Measurements from ENCODE around the gene TCERG1.

TCERG1 gene

GRCh38 chr5:146466521-146467349 is 19.6 kb downstream of the TCERG1 start:
- DNase-seq (ENCODE audit: low read depth), result peak; percentile 54
- no peak overlapping the region for H3K4me3 ChIP-seq (replicated peaks; ENCODE audit: low read depth, low read length)
- TF ChIP-seq, protein P1, sequence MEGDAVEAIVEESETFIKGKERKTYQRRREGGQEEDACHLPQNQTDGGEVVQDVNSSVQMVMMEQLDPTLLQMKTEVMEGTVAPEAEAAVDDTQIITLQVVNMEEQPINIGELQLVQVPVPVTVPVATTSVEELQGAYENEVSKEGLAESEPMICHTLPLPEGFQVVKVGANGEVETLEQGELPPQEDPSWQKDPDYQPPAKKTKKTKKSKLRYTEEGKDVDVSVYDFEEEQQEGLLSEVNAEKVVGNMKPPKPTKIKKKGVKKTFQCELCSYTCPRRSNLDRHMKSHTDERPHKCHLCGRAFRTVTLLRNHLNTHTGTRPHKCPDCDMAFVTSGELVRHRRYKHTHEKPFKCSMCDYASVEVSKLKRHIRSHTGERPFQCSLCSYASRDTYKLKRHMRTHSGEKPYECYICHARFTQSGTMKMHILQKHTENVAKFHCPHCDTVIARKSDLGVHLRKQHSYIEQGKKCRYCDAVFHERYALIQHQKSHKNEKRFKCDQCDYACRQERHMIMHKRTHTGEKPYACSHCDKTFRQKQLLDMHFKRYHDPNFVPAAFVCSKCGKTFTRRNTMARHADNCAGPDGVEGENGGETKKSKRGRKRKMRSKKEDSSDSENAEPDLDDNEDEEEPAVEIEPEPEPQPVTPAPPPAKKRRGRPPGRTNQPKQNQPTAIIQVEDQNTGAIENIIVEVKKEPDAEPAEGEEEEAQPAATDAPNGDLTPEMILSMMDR (IDR thresholded peaks at IDR 0.05; ENCODE audit: low read length, missing control alignments), result peak; percentile 68

GRCh38 chr5:146467760-146468159 is 20.6 kb downstream of the TCERG1 start:
- TF ChIP-seq, protein P1 (IDR thresholded peaks at IDR 0.05; ENCODE audit: low read length, missing control alignments), result no peak
- DNase-seq (ENCODE audit: low read depth), result no peak
- no peak overlapping the region for H3K4me3 ChIP-seq (replicated peaks; ENCODE audit: low read depth, low read length)

DNA sequence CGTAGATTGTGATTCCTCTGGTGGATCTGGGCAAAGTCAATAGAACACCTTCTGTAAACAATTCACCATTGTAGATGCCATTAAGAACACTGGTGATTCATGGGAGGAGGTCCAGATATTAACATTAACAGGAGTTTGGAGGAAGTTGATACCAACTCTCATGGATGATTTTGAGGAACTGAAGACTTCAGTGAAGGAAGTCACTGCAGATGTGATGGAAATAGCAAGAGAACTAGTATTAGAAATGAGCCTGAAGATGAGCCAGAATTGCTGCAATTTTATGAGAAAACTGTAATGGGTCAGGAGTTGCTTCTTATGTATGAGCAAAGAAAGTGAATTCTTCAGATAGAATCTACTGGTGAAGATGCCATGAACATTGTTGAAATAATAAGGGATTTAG is 26.9 kb downstream of the TCERG1 start:
- H3K4me3 ChIP-seq (replicated peaks; ENCODE audit: low read depth, low read length), result no peak overlapping the region
- TF ChIP-seq, protein P1 (IDR thresholded peaks at IDR 0.05; ENCODE audit: low read length, missing control alignments), result no peak
- DNase-seq (ENCODE audit: low read depth), result no peak

GRCh38 chr5:146475190-146475780 is 28.2 kb downstream of the TCERG1 start:
- TF ChIP-seq, protein P1 (IDR thresholded peaks at IDR 0.05; ENCODE audit: low read length, missing control alignments), result peak; percentile 49
- peak; percentile 7 for DNase-seq (ENCODE audit: low read depth)
- H3K4me3 ChIP-seq (replicated peaks; ENCODE audit: low read depth, low read length), result no peak overlapping the region

DNA sequence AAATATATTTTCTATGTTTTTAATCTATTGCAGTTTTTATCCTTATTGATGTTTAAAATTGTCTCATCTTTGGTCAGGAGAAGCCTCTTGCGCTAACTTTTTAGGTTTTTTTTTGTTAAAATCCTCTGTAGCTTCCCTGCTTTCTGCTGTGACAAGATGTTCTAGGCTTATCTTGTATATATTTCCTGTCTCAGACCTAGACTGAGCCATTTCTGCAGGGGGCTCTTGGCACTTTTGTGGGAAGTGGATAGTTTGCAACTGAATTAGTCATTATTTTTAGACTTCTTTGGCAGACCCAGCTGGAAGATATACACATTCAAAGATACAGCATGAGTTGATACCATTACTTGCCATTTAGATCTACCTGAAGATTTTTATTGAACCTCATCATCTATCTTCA is 28.8 kb downstream of the TCERG1 start:
- no peak overlapping the region for H3K4me3 ChIP-seq (replicated peaks; ENCODE audit: low read depth, low read length)
- TF ChIP-seq, protein P1 (IDR thresholded peaks at IDR 0.05; ENCODE audit: low read length, missing control alignments), result no peak
- DNase-seq (ENCODE audit: low read depth), result peak; percentile 39

GRCh38 chr5:146482775-146483174 is 35.6 kb downstream of the TCERG1 start:
- TF ChIP-seq, protein P1 (IDR thresholded peaks at IDR 0.05; ENCODE audit: low read length, missing control alignments), result no peak
- DNase-seq (ENCODE audit: low read depth), result no peak
- H3K4me3 ChIP-seq (replicated peaks; ENCODE audit: low read depth, low read length), result no peak overlapping the region

Data from fibroblast of pulmonary artery (primary cell).